ENCODE results near the gene FAM124B. TPM values are rescaled to one million over a fixed set of nuclear protein-coding genes. Genes with fewer than 3 reads are reported as not detected.

Gene FAM124B
- total RNA-seq, 2 experiments from 2014 or later: not detected

DNA sequence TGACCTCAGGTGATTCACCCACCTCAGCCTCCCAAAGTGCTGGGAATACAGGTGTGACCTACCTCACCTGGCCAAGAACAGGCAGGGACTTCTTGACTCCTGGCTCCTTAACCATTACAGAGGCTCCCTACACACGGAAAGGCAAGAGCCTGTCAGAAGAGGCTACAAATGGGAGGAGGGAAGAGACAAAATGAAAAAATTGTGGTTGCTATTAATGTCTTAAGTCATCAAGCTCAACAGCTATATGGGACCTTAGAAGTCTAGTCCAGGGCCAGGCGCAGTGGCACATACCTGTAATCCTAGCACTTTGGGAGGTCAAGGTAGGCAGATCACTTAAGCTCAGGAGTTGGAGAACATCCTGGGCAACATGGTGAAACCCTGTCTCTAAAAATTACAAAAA is 11.5 kb upstream of the FAM124B start:
- Histone ChIP-seq H4K20me1 (ENCODE audit: insufficient read depth, low read length) (no peaks in the 10 kb centered on the region), H3K36me3 (ENCODE audit: insufficient read depth, low read length) (no peaks in the 10 kb centered on the region), H2AFZ (ENCODE audit: low read length) (no peak overlapping the region), H3K4me1 (ENCODE audit: insufficient read depth, low read length, poor library complexity, severe bottlenecking) (no peaks in the 10 kb centered on the region), H3K79me2 (ENCODE audit: insufficient read depth, low read depth, low read length) (no peaks in the 10 kb centered on the region), H3K9me2 (ENCODE audit: insufficient read depth, low read length) (no peaks in the 10 kb centered on the region), H3K27ac (ENCODE audit: low read depth, low read length, poor library complexity, severe bottlenecking) (no peak overlapping the region), H3K9me3 (ENCODE audit: low read length) (no peaks in the 10 kb centered on the region), H3K4me3 (ENCODE audit: low read depth, low read length, poor library complexity, severe bottlenecking) (no peak overlapping the region), H3K4me2 (ENCODE audit: low read length) (no peak overlapping the region)
- POLR2A ChIA-PET: interaction anchor here (0.6 to 1.2 kb wide), 6 partner anchors 10 to 528 kb away, joined by 3 to 4 read pairs (median 4); no protein-coding TSS in a partner anchor
- intact Hi-C loops (cut with micrococcal nuclease; ENCODE audit: unreplicated experiment): no loop called here
- BruUV-seq (replicated peaks): no TSS peak
- no peak for TF ChIP-seq EZH2phosphoT487 (IDR thresholded peaks at IDR 0.05; ENCODE audit: borderline replicate concordance, low read depth, low read length)
- TF ChIP-seq, protein P1, sequence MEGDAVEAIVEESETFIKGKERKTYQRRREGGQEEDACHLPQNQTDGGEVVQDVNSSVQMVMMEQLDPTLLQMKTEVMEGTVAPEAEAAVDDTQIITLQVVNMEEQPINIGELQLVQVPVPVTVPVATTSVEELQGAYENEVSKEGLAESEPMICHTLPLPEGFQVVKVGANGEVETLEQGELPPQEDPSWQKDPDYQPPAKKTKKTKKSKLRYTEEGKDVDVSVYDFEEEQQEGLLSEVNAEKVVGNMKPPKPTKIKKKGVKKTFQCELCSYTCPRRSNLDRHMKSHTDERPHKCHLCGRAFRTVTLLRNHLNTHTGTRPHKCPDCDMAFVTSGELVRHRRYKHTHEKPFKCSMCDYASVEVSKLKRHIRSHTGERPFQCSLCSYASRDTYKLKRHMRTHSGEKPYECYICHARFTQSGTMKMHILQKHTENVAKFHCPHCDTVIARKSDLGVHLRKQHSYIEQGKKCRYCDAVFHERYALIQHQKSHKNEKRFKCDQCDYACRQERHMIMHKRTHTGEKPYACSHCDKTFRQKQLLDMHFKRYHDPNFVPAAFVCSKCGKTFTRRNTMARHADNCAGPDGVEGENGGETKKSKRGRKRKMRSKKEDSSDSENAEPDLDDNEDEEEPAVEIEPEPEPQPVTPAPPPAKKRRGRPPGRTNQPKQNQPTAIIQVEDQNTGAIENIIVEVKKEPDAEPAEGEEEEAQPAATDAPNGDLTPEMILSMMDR (conservative IDR thresholded peaks at IDR 0.05; ENCODE audit: low read length): no peak
- CTCF ChIA-PET (ENCODE audit: unreplicated experiment): interaction anchor here (1.0 kb wide), 1 partner anchor 12 kb away, joined by 3 read pairs; the partner anchor contains the start of gene FAM124B
- no peak for DNase-seq (ENCODE audit: low spot score)

DNA sequence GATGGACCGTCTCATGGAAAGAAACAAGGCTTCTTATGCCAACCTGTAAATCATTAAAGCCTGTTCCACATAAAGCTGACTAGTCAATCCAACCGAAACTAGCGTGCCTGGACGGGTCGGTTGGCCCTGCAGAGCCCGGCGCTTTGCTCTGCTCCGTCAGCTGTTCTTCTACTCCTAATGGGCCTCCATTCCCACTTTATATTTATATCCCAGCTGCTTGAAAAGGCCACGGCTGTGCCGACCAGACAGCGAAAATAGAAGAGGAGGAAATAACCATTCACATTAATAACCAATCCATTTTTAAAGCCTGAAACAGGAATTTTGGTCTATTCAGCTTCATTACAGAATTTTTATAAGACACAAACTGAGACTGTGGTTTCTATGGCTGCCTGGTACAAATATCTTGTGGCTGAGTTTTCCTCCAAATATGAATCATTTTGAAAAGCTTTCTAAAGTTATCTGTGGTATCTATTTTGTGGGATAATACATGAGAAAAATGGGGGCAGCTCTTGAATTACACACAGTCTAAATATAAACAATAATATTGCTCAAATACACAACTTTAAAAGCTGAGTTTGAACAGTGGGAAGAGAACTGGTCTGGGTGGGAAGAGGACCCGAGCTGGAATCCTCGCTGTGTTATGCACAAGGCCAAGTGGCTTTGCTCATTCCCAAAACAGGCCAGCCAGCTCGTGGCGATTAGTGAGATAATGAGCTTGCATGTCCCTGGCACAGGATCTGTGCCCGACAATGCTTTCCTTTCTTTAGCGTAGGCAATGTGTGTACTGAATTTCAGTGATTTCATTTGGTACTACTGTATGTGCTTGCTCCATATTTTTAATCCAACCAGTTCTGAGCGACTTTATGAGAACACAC is 10.5 kb upstream of the FAM124B start:
- no peaks in the 10 kb centered on the region for H3K79me2 ChIP-seq (ENCODE audit: insufficient read depth, low read depth, low read length)
- no peaks in the 10 kb centered on the region for H3K36me3 ChIP-seq (ENCODE audit: insufficient read depth, low read length)
- ChIA-PET CTCF (ENCODE audit: unreplicated experiment) (interaction anchor here (1.0 kb wide), 1 partner anchor 10 kb away, joined by 3 read pairs; the partner anchor contains the start of gene FAM124B), POLR2A (interaction anchor here (0.6 to 1.2 kb wide), 5 partner anchors 10 to 493 kb away, joined by 3 to 6 read pairs (median 4); partner anchors contain the start of gene FAM124B)
- H3K27ac ChIP-seq (ENCODE audit: low read depth, low read length, poor library complexity, severe bottlenecking): no peak overlapping the region
- H3K9me3 ChIP-seq (ENCODE audit: low read length): no peaks in the 10 kb centered on the region
- H3K9me2 ChIP-seq (ENCODE audit: insufficient read depth, low read length): no peaks in the 10 kb centered on the region
- no peaks in the 10 kb centered on the region for H4K20me1 ChIP-seq (ENCODE audit: insufficient read depth, low read length)
- no peak overlapping the region for H3K4me3 ChIP-seq (ENCODE audit: low read depth, low read length, poor library complexity, severe bottlenecking)
- no peak for DNase-seq (ENCODE audit: low spot score)
- TF ChIP-seq, protein P1 (conservative IDR thresholded peaks at IDR 0.05; ENCODE audit: low read length): no peak
- H3K4me2 ChIP-seq (ENCODE audit: low read length): no peak overlapping the region
- BruUV-seq (replicated peaks): no TSS peak
- H3K4me1 ChIP-seq (ENCODE audit: insufficient read depth, low read length, poor library complexity, severe bottlenecking): peaks cover 4% of the 10 kb centered on the region
- intact Hi-C loops (cut with micrococcal nuclease; ENCODE audit: unreplicated experiment): no loop called here
- no peak overlapping the region for H2AFZ ChIP-seq (ENCODE audit: low read length)

All from OCI-LY7 (cell line).